Superior temporal gyrus (tissue), 1 donor: ENCODE measurements around the gene ARNT2.

Experiments used
- DNase-seq: peaks from one replicate; pipeline ENCODE4 v3.0.0-alpha.2; 2016; ENCODE audit errors: extremely low spot score

The ARNT2 gene

DNA sequence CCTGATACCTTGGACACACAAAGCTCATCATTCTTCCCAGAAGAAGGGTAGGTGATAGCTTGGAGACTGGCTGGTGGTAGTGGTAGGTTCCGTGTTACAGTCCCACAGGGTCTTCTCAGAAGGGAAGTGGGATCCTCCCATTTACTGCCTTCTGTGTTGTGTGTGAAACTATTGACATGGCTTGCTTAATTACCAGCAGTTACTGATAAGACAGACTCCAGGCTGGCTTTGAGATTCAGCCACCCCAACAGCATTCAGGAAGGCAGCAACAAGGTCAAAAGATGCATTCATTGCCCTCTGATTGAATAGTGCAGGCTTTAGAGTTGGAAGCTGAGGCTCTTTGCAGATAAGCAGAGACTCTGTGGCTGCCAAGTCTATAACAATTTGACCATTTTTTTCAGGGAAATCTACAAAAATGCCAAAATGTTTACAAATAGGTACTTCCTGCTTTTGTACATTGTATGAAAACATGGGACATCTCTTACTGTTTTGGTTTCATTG lies 7.7 kb downstream of the ARNT2 start:
- no peak for DNase-seq

DNA sequence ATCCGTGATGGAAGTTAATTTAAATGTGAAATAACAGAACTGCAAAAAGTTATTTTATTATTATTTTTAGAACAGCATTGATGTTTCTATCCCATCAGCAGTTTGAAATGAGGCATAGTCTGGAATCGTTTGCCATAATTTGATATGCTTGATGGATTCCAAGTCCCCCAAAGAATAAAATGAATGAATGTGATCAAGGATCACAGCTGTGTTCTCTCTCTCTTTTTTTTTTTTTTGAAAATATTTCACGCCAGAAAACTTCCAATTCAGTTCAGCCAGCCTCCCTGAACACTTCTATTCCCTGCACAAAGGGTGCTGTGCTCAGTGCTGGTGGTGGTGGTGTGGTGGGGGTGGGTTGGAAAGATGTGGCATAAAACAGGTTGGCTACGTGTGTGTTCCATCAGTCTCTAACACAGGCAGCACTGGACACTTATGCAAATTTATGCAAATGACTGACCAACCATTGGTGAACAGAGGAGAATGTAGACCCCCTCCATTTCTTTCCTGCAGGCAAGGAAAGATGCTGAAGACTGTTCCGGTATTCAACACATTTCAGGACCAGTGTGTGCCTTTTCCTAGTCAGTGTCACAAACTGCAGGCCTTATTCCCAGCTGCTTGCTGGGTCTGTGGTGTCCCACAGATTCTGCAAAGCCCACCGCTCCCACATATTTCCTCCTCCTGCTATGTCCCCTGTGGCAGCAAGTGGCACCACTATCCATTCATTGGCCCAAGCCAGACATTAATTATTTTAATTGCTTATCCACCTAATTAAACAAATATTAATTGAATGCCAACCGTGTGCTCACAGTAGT lies 10.6 kb downstream of the ARNT2 start:
- peak; percentile 28 for DNase-seq

DNA sequence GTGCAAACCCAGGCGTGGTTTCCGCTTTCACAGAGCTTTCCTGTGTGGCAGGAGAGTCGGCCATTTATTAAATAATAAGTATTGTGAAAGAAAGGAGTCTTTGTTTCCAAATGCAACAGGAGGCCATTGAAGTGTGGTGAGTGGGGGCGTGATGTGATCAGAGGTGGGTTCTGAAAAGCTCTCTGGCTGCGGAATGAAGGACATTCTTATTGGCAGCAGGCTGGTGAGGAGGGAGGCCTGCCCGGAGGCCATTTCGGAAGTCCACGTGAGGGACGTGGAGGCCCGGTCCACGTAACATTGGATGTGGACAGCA lies 11.1 kb downstream of the ARNT2 start:
- no peak for DNase-seq

DNA sequence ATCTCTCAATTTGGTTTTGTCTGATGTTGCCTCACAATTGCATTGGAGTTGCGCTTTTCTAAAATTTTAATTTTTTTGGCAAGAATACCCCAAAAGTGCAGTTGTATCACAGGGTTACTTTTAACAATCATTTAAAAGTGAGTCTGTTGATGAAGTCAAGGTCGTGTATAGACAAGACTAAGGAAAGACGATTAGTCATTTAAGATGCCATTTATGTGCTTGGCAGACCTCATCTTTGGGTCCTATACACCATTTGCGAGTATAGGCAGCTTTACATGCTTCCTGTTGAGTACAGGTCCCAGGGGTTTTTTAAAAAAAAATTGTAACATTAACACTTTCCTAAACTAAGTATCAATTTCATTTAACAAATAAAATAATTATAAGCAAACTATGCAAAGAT lies 12.5 kb downstream of the ARNT2 start:
- no peak for DNase-seq

DNA sequence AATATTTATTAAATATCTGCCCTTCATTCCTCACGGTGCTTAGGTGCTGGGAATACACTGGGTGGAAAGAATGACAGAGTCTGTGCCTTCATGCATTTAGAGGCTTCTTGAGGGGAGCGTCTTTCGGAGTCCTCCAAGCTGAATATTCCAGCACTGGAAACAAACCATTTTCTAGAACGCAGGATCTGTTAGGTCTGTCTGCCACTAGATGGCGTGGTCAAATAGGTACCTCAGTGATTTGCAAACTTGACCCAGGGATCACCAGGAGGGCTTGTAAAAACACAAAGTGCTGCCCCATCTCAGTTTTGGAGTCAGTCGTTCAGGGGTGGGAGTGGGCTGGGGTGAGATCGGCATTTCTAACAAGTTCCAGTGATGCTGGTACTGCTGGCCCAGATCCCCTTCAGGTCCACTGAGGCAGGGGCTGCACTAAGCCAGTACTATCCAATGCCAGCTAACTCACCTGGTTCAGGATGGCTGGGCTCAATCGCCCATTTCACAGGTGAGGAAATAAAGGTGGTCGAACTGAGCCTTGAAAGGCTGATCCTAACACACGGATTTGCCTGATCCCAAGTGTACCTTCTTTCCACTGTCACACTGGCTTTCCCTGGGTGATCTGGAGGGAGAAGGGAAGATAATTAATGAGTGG lies 14.8 kb downstream of the ARNT2 start:
- peak; percentile 71 for DNase-seq

DNA sequence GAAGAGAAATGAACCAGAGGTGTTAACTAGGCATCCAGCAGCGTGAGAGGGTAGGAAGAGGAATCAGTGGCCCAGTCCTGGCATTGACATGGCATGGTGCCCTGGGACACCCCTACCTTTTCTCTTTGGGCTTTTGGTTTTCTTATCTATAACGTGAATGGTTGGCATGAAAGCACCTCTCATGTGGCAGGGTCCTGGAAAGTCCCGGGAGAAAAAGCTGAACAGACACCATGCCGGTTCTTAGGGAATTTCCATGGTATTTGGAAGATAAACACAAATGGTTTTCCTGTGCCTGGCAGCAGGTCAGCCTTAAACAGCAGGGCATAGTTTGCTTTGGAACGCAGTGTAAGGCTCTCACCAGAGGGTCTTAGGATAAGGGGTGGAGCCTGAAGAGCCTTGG lies 15.4 kb downstream of the ARNT2 start:
- DNase-seq = no peak

DNA sequence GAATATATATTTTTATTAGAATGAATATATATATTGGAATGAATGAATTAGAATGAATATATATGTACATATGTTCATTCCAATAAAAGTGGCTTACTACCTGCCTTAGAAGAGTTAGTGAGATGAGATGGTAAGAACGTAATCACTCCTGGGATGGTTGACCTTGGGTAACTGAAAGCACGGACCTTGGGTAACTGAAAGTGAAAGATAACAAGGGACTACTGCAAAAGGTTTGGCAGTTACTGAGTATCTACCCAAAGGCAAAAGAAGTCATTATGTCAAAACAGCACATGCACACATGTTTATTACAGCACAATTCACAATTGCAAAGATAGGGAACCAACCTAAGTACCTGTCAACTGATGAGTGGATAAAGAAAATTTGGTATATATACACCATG lies 16.5 kb downstream of the ARNT2 start:
- no peak for DNase-seq

DNA sequence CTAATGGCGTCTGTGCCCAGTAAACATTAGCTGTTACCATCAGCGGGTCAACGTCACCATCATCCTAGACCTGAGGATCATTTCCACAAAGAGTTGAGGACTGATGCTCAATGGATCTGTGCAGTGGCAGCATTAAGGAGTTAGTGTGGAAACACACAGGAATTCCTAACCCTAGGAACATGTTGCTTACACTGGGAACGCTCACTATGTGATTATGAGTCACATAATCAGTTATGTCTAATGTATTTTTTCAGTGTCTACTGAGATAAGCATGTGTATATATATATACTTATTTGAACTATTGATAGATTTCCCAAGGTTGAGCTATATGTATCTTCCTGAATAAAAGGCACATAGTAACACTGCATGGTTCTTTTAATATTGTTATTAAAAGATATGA lies 19.0 kb downstream of the ARNT2 start:
- no peak for DNase-seq

DNA sequence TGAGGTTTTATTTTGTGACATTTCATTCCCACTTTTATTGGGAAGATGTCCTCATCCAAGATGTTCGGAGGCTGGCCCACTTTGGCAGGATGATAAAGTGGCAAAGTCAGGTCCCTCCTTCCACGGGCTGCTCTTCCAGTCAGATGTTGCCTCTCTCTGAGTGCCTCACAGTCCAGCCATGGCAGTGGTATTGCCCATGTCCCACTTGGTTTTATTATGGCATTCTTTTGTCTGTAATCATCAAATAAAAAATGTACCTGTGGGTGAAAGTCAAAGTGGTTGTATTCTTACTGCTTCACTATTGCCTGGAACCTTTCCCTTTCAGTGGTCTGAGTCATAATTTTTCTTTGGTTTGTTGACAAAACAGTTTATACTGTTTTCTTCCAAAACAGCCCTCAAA lies 20.2 kb downstream of the ARNT2 start:
- no peak for DNase-seq

DNA sequence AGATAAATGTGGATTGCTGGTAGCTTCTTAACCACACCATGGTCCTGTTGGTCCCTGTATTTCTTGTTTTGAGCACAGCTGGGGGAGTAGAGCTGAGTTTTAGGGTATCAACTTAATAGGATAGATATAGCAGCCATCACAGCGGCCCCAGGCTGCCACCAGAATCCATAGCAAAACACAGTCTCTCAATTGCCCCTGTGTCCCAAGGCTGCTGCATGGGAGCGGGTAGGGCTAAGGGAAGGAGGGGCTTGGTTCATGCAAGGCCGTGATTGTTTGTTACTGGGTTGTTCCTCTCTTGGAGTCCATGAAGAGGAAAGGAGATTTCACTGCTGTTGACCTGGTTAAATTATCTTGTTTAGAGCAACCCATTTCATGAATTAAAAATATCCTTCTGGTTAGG lies 22.1 kb downstream of the ARNT2 start:
- peak; percentile 81 for DNase-seq

DNA sequence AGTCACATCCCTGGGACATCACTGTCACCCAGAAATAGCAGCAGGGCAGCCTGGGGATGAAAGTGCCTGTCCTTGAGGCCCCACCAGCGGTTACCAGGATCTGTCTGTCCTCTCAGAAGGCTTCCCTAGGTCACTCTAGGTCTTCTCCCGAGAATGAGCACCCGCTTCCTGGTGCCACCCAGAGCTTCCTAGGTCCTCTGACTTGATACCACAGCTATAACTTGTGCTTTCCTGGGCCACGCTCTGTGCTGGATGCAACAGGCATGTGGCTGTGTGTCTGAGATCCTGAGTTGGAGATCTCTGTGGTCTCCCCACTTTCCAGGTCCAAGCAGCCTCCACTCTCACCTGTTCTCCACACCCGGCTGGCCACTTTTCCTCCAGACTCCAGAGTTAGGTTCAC lies 25.8 kb downstream of the ARNT2 start:
- no peak for DNase-seq

DNA sequence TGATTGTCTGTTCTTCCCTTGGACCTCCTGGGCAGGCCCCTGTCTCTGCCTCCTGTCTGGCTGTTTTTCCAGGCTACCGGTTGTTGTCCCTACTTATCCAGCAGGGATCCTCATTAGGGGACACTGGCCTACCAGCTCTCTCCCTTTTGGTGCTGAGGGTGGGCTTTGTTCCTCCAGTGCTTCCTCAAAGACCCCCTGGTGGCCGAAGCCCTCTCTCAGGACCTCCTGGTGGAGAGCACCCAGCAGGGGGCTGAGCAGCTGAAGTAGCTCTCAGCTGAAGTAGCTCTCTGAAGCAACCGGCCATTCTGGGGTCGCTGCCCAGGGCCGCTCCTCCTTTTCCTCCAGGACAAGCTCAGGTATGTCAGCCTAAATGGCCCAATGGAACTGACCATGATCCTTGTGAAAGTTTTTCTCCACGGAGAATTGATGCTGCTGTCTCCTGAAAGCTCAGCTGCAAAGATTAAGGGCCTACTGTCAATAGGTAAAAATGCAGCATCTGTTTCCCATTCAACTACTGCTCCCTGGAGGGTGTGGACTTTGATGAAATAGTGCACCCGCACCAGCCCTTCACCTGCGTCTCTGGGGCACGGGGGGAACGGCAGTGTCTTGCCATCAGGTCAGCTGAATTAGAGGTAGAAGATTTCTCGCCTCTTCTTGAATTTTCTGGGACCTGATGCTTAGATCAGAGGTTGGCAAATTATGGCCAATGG lies 27.6 kb downstream of the ARNT2 start:
- DNase-seq = no peak

DNA sequence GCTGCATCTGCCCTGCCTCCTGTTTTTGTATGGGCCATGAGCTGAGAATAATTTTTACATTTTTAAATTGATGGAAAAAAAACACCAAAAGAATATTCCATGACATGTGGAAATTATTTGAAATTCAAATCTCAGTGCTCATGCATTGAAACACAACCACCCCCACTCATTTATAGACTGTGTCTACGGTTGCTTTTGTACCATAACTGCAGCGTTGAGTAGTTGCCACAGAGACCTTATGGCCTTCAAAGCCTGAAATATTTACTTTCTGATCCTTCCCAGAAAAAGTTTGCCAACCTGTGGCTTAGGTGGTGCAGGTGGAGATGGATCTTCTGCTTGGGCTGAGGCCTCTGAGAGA lies 28.1 kb downstream of the ARNT2 start:
- no peak for DNase-seq

DNA sequence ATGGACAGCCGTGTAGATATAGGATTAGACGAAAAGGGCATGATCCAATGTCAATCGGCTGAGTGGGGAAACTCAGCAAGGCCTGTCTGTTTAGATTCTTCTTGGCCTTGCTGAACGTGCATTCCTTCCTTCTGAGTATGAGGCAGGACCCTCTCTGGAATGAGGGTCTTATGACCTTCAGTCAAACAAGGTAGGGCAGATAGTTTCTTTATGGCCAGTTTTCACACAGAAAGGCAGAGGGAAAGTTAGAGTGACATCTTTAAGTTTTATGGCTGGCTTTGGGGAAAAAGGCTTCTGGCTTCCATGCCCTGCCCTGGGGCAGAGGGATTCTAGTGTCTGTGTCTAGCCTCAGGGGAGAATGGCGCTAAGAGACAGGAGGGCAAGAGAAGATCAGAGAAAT lies 29.7 kb downstream of the ARNT2 start:
- DNase-seq = no peak

DNA sequence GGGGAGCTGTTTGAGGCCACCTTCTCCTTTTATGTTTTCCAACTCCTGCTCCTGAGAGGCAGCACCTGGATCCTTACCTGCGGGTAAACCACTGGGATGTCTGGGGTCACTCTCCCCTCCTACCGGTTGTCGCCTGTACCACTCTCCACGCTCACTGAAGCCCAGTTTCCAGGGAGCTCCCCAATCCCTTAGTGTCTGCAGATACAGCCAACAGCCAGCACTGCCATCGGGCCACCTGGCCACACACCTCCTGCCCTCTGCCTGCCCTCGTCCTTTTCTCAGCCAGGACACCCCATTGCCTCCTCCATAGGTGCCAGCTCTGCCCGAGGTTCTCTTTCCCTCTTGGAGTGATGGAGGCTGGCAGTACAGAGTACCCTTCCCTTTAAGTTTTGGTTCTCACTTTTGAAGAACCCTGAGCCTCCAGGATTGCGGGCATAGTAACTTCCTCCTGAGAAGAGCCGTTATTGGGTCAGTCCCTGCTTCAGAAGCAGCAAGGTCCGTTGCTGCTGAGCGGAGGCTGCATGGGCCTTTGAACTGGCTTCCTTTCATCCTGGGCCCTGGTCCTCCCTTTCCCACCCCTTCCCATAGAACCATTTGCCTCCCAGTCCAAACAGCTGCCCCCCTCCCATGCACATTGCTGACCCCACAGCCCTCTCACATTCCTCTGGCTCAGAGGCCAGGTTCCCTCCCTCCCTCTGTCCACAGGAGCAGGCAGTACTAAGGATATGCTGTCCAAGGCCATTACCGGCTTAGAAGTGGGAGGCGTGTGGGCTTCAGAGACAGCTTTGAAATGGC lies 30.9 kb downstream of the ARNT2 start:
- DNase-seq = no peak

DNA sequence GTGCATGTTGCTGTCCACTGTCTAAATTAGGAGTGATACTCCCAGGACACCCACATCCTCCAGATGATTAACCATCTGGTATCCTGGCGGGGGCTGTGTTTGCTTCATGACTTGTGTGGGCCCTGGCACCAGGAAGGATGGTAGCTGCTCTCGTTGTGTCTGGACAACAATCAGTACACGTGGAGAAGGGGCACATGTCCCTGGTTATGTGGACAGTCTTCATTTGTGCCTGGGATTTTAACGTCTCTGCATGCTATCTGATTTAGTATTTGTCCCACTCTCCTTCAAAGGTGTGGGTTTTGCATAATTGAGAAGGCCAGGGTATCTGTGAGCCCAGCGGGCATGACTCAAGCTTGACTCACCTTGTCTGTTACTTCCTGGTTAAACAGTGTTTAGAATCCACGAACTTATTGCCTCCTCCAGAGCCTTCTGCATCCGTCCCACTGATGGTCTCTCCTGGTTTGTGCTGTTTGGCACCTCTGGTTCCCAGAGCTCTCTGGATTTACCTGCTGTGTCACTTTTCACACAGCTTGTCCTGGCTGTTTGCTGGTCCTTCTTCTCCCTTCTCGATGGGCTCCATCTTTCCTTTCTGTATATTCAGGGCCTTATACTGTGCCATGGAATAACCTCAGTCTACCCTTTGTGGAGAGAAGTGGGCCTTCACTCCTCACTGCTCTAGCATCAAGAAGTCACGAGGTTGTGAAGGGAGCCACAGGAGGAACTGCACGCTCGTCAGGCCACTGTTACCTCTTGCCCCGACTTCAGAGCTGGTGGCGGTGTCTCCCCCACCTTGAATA lies 32.5 kb downstream of the ARNT2 start:
- no peak for DNase-seq

DNA sequence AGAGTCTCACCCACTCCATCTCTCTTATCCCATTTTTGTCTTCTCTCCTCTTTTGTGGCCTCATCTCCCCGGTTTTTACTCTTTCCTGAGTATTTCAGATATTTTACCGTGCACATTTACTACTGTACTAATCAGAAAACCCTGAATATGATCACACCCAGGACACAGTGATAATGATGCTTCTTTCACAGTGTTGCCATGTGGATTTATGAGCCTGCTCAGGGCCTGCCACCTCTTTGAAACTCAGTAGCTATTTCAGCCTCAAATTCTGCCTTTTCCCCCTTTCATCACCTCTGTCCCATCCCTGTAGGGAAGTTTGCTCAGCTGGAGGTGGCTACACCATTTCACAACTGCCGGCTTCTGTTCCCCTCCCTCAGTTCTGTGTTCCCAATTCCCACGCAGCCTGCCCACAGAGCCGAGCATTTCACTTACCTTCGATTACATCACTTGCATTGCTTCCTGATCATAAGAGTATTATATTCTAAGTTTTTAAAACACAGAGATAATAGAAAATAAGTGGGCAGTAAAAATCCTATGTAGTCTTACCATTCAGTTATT lies 33.2 kb downstream of the ARNT2 start:
- DNase-seq = peak; percentile 10

DNA sequence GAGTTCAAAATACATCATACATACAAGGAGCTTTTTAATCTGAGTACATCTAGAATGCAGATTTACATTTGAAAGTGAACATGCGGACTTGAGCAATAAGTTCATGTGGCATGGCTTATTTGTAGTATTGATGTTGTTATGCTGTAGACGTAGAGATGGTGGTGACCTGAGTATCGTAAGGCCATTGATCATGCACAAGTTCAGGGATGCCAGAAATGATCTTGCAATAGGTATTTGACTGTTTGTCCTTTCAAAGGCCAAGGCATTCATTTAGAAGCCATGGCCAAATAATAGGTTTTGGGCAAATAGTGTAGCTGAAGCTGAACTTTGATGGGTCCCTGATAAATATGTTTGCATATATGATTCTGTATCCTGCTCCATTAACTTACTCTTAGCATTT lies 35.0 kb downstream of the ARNT2 start:
- DNase-seq = no peak

DNA sequence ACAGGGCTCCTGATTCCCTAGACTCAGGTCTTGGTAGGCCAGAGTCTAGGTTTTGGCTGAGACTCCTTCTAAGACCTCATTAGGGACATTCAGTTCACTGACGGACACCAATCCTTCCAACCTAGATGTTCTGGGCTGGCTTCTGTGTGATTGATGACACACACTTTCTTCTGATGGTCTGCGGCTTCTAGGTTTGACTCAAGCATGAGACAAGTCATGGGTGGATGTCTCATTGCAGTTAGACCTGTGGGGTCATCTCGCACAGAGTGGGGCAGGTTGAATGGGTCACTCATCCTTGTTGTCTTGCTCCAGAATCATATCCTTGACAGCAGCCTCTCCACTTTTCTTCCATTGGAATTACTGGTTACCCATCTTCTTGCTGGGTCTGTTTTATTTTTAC lies 35.8 kb downstream of the ARNT2 start:
- no peak for DNase-seq

DNA sequence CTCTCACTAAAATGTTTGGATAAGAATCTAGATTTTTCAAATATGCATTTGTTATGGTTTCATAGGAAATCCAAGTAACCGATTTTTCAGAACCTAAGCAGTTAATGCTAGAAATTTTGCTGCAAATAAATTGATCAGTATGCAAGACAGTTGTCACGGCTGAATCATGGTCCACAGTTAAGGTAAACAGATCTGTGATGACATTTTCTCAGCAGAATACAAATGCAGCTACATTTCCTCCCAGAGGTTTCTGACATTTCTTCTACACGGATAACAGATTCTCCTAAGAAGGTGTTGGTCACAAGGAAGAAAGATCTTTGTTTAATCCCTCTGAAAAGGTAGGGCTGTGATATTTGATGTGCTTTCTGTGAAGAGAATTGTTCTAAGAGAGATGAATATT lies 36.9 kb downstream of the ARNT2 start:
- DNase-seq = peak; percentile 48

DNA sequence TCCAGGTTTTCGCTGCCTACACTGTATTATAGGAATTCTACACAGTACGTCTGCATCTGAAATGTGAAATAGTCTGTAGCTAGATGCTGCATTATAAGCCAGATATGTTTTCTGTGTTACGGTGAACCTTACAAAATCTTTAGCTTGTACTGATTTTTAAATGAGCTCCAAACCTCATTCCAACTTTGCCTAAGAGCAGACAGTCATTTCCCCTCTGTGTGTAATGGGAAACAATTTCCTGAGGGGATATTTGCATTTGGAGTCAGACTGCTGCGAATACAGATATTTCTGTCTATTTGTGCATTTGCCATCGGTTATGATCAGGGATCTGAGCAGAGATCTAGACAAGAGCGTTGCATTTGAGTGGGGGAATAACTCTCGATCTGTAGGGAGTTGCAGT lies 37.5 kb downstream of the ARNT2 start:
- DNase-seq = no peak
